Rectal smooth muscle tissue (tissue), 1 donor: ENCODE data around the gene HAUS2.
"Not testable (repeated sequence)": the region's sequence is repeated elsewhere in the genome, so short reads cannot be mapped to it uniquely, and the experiment has no call there.

Experiments used
- H3K27ac ChIP-seq: one replicate; pipeline ENCODE4 v1.7.0; 2013; ENCODE audit warnings: low read depth, low read length, inconsistent platforms
- H3K27me3 ChIP-seq: one replicate; pipeline ENCODE4 v1.7.0; 2013; ENCODE audit warnings: low read length; ENCODE audit not compliant: control insufficient read depth, insufficient read depth
- H3K36me3 ChIP-seq: one replicate; pipeline ENCODE4 v1.7.0; 2013; ENCODE audit warnings: low read length; ENCODE audit not compliant: control insufficient read depth, insufficient read depth
- H3K4me1 ChIP-seq: one replicate; pipeline ENCODE4 v1.7.0; 2013; ENCODE audit warnings: low read length; ENCODE audit not compliant: control insufficient read depth, insufficient read depth
- H3K4me3 ChIP-seq: one replicate; pipeline ENCODE4 v1.7.0; 2013; ENCODE audit warnings: low read length
- H3K9ac ChIP-seq: one replicate; pipeline ENCODE4 v1.7.0; 2013; ENCODE audit warnings: low read length

Gene HAUS2

GRCh38 chr15:42544853-42545629 is 3.6 kb upstream of the HAUS2 start:
- no peak overlapping the region for H3K27ac ChIP-seq
- no peaks in the 10 kb centered on the region for H3K27me3 ChIP-seq
- no peak overlapping the region for H3K4me3 ChIP-seq
- no peak overlapping the region for H3K9ac ChIP-seq
- H3K4me1 ChIP-seq: peaks cover 12% of the 10 kb centered on the region
- H3K36me3 ChIP-seq: peaks cover 9% of the 10 kb centered on the region

DNA sequence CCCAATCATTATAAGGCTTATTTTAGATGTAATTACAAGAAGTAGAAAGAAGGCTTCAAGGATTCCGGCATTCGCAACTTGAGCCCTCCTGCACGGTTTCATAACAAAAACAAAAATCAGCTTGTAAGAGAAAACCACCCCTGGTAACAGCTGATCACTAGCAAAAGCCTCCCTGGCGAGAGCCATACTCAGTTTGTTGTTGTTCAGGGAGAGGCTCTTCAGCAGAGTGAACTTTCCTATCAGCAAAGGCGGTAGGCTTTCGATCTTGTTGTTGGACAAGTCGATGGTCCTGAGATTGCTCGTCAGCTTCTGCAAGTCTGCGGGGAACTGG is 755 bp upstream of the HAUS2 start:
- Histone ChIP-seq H3K36me3 (peaks cover 9% of the 10 kb centered on the region), H3K4me3 (peak overlapping the region; percentile 94), H3K27ac (peak overlapping the region; percentile 96), H3K27me3 (no peaks in the 10 kb centered on the region), H3K9ac (peak overlapping the region; percentile 90), H3K4me1 (peaks cover 12% of the 10 kb centered on the region)

GRCh38 chr15:42549032-42549491 is 424 bp downstream of the HAUS2 start:
- Histone ChIP-seq H3K9ac (peak overlapping the region; percentile 90), H3K4me3 (peak overlapping the region; percentile 94), H3K4me1 (peaks cover 12% of the 10 kb centered on the region), H3K27me3 (no peaks in the 10 kb centered on the region), H3K27ac (peak overlapping the region; percentile 96), H3K36me3 (peaks cover 4% of the 10 kb centered on the region)

DNA sequence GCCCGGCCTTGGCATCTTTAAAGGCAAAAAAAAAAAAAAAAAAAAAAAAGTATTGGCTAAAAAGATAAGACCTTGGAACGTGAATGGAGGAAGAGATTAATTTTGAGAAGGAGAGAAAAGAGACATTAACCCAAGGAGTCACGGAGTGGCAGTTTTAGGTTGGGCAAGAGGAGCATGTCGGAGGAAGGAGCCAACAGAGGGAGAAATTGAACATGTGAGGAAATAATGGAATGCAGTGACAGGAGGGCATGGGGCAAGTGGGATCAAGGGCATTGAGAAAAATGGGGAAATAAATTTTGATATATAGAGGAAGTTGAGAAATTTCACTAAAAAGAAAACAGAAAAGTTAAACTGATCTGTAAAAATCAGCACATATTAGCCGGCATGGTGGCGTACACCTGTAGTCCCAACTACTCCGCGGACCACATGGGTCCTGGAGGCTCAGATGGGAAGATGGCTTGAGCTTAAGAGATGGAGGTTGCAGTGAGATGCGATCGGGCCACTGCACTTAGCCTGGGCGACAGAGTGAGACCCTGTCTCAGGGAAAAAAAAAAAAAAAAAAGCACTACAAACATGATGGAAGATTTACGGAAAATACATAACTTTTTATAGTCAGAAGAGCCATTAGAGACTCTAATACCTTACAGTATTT is 1.2 kb downstream of the HAUS2 start:
- Histone ChIP-seq H3K9ac (no peak overlapping the region), H3K4me3 (peak overlapping the region; percentile 19), H3K4me1 (peaks cover 12% of the 10 kb centered on the region), H3K27me3 (no peaks in the 10 kb centered on the region), H3K27ac (no peak overlapping the region), H3K36me3 (no peaks in the 10 kb centered on the region)

- Histone ChIP-seq H3K4me1 (no peaks in the 10 kb centered on the region), H3K9ac (no peak overlapping the region), H3K27me3 (no peaks in the 10 kb centered on the region), H3K36me3 (no peaks in the 10 kb centered on the region), H3K27ac (no peak overlapping the region), H3K4me3 (no peak overlapping the region)
Observed at GRCh38 chr15:42553554-42553953, 4.9 kb downstream of the HAUS2 start.

GRCh38 chr15:42556550-42557207 is 8.0 kb downstream of the HAUS2 start:
- not testable (repeated sequence) for H3K27me3 ChIP-seq, H3K4me3 ChIP-seq, H3K4me1 ChIP-seq, H3K36me3 ChIP-seq, H3K27ac ChIP-seq, H3K9ac ChIP-seq

- Histone ChIP-seq H3K4me3 (no peak overlapping the region), H3K9ac (no peak overlapping the region), H3K4me1 (no peaks in the 10 kb centered on the region), H3K27ac (no peak overlapping the region), H3K36me3 (peaks cover 5% of the 10 kb centered on the region), H3K27me3 (no peaks in the 10 kb centered on the region)
Observed at GRCh38 chr15:42558739-42559138, 10.1 kb downstream of the HAUS2 start.

- peak within 1 kb of the TSS; percentile 80 for H3K9ac ChIP-seq
- peak within 1 kb of the TSS; percentile 95 for H3K4me3 ChIP-seq
- no peaks in the 10 kb centered on the region for H3K36me3 ChIP-seq
- H3K27me3 ChIP-seq: no peaks in the 10 kb centered on the region
- H3K27ac ChIP-seq: peak within 1 kb of the TSS; percentile 93
- H3K4me1 ChIP-seq: peaks cover 13% of the 10 kb centered on the region
Observed at GRCh38 chr15:42575188-42576039, 26.8 kb downstream of the HAUS2 start, which contains the start of gene STARD9. Gene STARD9, plus strand, starts transcription at chr15:42575606. Its CDS starts 110 bp downstream, at chr15:42575716.

DNA sequence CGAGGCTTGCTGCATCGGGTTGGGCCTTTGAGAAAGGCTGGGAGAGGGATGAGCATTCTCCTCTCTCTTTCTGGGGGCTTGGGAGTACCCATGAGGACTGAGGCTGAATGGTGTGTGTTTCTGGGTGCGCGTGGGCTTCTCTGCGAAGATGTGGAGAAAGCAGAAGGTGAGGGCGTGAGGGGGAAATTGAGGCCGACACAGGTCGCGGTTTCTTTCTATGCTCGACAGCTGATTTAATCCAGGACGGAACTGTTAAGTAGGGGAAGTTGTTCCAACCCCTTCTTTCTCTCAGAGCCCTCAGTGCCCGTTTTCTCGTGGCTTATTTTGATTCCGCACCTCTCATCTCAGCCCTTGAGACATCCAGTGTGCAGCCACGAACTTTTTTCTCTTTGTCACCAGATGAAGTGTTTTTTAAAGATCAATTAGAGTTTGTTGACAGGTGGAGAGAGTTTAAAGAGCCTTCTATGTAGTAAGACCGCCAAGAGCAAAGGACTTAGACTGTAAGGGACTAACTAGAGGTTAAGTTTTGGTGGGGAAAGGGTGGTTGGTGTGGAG is 27.5 kb downstream of the HAUS2 start:
- Histone ChIP-seq H3K27me3 (no peaks in the 10 kb centered on the region), H3K27ac (peak overlapping the region; percentile 93), H3K4me3 (peak overlapping the region; percentile 95), H3K9ac (peak overlapping the region; percentile 80), H3K4me1 (peaks cover 17% of the 10 kb centered on the region), H3K36me3 (no peaks in the 10 kb centered on the region)

DNA sequence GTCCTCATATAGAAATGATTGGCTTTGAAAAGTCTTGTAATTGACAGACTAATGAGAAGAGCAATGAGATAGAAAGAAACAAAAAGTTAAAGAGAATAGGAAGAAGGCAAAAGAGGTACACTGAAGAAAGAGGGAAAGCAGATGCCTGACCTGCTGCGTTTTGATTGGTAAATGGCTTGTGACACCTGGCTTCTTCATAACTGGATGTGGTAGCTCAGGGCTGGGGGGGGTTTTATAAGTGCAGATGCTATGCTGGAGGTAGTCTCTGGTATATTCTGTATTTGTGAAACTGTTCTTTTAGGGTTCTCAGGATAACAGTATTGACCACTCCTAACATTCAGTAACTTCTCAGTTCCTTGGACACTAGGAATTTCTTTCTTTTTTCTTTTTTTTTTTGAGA is 28.1 kb downstream of the HAUS2 start:
- H3K4me3 ChIP-seq: peak overlapping the region; percentile 95
- H3K27ac ChIP-seq: peak overlapping the region; percentile 24
- H3K9ac ChIP-seq: no peak overlapping the region

DNA sequence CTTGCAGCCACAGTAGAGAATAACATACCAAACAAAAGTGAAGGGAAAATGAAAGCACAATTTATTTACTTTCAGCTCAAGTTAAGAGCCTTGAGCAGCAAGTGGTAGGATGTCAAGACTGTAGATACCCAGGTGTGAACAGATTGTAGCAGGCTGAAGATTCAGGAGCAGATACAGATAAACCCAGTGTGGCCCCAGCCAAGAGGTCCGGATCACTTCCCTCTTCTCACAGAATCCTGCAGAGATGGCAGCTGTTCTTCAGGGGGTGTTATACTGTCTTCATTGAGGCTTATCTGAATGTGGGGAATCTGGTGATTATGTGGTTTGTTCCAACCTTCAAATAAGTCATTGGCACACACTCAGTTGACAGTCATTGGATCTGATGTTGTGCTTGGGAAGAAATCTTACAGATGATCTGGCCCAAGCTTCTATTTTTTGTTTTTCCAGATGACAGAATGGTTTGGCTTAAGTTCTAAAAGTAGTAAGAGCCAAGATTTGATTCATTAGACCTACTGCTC is 28.9 kb downstream of the HAUS2 start:
- peak overlapping the region; percentile 27 for H3K4me3 ChIP-seq

More for the DNA sequence above, 28.1 kb downstream of the HAUS2 start:
- H3K36me3 ChIP-seq: no peaks in the 10 kb centered on the region
- H3K4me1 ChIP-seq: peaks cover 20% of the 10 kb centered on the region
- H3K27me3 ChIP-seq: no peaks in the 10 kb centered on the region

More for the DNA sequence above, 28.9 kb downstream of the HAUS2 start:
- Histone ChIP-seq H3K36me3 (no peaks in the 10 kb centered on the region), H3K27ac (peak overlapping the region; percentile 45), H3K4me1 (peaks cover 28% of the 10 kb centered on the region), H3K27me3 (no peaks in the 10 kb centered on the region), H3K9ac (no peak overlapping the region)
